SK-N-SH (cell line): ENCODE measurements around the gene C8A.

Experiments
- EP300 ChIP-seq, 2 experiments: IDR thresholded peaks; 2 replicates each; pipeline versions ENCODE4 v1.4.0 to v1.6.1; 2012; ENCODE audit warnings: borderline replicate concordance in 1 of 2, low read depth in 1 of 2, low read length in 1 of 2
- FOSL2 ChIP-seq: IDR thresholded peaks from 2 replicates; pipeline ENCODE4 v1.4.0; 2012; ENCODE audit warnings: low read depth, mild to moderate bottlenecking, moderate library complexity, borderline replicate concordance
- MAX ChIP-seq: IDR thresholded peaks from 2 replicates; pipeline ENCODE4 v1.4.0; 2012; ENCODE audit warnings: low read depth
- RXRA ChIP-seq: IDR thresholded peaks from 2 replicates; pipeline ENCODE4 v1.4.0; 2012; ENCODE audit warnings: low read depth, mild to moderate bottlenecking, borderline replicate concordance

- no peak for TF ChIP-seq RXRA
- no peak for TF ChIP-seq EP300 (IDR thresholded peaks at IDR 0.05; ENCODE audit: borderline replicate concordance in 1 of 2, low read depth in 1 of 2, low read length in 1 of 2)
- TF ChIP-seq FOSL2, result no peak
- TF ChIP-seq MAX, result no peak
Observed at GRCh38 chr1:56905667-56906066, 51.1 kb downstream of the C8A start.
